ENCODE data around the gene DGKI. TPM values are rescaled to one million over a fixed set of nuclear protein-coding genes. Genes with fewer than 3 reads are reported as not detected.

Gene DGKI
- total and polyA plus RNA-seq, 2 experiments from 2014 or later: 0.16 to 1.0 TPM

DNA sequence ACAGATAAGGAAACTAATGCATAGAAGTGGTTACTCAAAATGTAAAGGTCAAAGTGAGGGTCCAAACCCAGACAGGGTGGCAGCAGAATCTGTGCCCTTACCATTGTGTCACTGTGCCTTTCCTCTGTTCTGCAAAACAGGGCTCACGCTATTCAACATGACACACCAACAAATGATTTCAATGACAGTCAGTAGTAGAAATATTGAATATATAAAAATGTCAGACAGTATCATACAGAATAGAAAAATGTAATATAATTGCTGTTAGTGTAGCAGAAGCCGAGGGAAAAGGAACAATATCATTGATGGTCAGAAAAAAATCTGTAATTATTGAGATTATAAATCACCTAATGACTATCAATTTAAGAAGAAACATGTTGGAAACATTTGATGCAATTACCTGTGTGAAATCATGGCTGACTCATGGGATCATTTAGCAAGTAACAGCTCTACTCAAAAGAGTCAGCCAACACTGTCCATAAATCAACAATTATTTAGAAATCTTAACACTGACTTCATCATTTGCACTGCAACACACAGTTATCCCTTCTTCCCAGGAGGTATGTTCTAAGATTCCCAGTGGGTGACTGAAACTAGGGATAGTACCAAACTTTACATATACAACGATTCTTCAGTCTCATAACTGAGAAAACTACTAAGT, 198.7 kb downstream of the DGKI start:
- no peaks in the 10 kb centered on the region for H4K20me1 ChIP-seq (replicated peaks; ENCODE audit: insufficient read depth)
- no peak overlapping the region for H3K27ac Mint-ChIP-seq
- H3K27me3 Mint-ChIP-seq (ENCODE audit: insufficient read depth, low read depth, poor library complexity): no peaks in the 10 kb centered on the region
- no peaks in the 10 kb centered on the region for H3K79me2 ChIP-seq (replicated peaks; ENCODE audit: insufficient read depth)
- no peak overlapping the region for H2AFZ ChIP-seq
- H3K4me1 ChIP-seq (ENCODE audit: insufficient read depth): 0 out of 2 replicates have a peak, but pooled peaks cover 11% of the 10 kb centered on the region
- H3F3A ChIP-seq (replicated peaks; ENCODE audit: low read depth): no peaks in the 10 kb centered on the region
- H3K9me2 ChIP-seq (ENCODE audit: insufficient read depth): peaks cover 10% of the 10 kb centered on the region; the same call in 1 of the 2 replicates
- peaks cover 9% of the 10 kb centered on the region for H3K4me1 Mint-ChIP-seq
- ATAC-seq (no peak), DNase-seq (ENCODE audit: low spot score) (no peak)
- H3K36me3 ChIP-seq (ENCODE audit: insufficient read depth): no peaks in the 10 kb centered on the region
- no peak overlapping the region; the same call in 1 of the 2 replicates for H3K4me2 ChIP-seq
- no peak for TF ChIP-seq POLR2AphosphoS5 (IDR thresholded peaks at IDR 0.05; ENCODE audit: low read depth)
- no peak for TF ChIP-seq ZNF114 (CRISPR knock-in tag; IDR thresholded peaks at IDR 0.05)
- TF ChIP-seq EZH2phosphoT487 (IDR thresholded peaks at IDR 0.05; ENCODE audit: unreplicated experiment): no peak
- TF ChIP-seq ZNF331 (CRISPR knock-in tag; IDR thresholded peaks at IDR 0.05; ENCODE audit: low read depth): no peak
- TF ChIP-seq, protein P1, sequence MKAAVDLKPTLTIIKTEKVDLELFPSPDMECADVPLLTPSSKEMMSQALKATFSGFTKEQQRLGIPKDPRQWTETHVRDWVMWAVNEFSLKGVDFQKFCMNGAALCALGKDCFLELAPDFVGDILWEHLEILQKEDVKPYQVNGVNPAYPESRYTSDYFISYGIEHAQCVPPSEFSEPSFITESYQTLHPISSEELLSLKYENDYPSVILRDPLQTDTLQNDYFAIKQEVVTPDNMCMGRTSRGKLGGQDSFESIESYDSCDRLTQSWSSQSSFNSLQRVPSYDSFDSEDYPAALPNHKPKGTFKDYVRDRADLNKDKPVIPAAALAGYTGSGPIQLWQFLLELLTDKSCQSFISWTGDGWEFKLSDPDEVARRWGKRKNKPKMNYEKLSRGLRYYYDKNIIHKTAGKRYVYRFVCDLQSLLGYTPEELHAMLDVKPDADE (IDR thresholded peaks at IDR 0.05): no peak
- TF ChIP-seq STAT1 (IDR thresholded peaks at IDR 0.05; ENCODE audit: unreplicated experiment): no peak
- TF ChIP-seq, protein P2, sequence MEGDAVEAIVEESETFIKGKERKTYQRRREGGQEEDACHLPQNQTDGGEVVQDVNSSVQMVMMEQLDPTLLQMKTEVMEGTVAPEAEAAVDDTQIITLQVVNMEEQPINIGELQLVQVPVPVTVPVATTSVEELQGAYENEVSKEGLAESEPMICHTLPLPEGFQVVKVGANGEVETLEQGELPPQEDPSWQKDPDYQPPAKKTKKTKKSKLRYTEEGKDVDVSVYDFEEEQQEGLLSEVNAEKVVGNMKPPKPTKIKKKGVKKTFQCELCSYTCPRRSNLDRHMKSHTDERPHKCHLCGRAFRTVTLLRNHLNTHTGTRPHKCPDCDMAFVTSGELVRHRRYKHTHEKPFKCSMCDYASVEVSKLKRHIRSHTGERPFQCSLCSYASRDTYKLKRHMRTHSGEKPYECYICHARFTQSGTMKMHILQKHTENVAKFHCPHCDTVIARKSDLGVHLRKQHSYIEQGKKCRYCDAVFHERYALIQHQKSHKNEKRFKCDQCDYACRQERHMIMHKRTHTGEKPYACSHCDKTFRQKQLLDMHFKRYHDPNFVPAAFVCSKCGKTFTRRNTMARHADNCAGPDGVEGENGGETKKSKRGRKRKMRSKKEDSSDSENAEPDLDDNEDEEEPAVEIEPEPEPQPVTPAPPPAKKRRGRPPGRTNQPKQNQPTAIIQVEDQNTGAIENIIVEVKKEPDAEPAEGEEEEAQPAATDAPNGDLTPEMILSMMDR (conservative IDR thresholded peaks at IDR 0.05; ENCODE audit: low read depth in 2 of 2): no peak
- TF ChIP-seq, protein P3, sequence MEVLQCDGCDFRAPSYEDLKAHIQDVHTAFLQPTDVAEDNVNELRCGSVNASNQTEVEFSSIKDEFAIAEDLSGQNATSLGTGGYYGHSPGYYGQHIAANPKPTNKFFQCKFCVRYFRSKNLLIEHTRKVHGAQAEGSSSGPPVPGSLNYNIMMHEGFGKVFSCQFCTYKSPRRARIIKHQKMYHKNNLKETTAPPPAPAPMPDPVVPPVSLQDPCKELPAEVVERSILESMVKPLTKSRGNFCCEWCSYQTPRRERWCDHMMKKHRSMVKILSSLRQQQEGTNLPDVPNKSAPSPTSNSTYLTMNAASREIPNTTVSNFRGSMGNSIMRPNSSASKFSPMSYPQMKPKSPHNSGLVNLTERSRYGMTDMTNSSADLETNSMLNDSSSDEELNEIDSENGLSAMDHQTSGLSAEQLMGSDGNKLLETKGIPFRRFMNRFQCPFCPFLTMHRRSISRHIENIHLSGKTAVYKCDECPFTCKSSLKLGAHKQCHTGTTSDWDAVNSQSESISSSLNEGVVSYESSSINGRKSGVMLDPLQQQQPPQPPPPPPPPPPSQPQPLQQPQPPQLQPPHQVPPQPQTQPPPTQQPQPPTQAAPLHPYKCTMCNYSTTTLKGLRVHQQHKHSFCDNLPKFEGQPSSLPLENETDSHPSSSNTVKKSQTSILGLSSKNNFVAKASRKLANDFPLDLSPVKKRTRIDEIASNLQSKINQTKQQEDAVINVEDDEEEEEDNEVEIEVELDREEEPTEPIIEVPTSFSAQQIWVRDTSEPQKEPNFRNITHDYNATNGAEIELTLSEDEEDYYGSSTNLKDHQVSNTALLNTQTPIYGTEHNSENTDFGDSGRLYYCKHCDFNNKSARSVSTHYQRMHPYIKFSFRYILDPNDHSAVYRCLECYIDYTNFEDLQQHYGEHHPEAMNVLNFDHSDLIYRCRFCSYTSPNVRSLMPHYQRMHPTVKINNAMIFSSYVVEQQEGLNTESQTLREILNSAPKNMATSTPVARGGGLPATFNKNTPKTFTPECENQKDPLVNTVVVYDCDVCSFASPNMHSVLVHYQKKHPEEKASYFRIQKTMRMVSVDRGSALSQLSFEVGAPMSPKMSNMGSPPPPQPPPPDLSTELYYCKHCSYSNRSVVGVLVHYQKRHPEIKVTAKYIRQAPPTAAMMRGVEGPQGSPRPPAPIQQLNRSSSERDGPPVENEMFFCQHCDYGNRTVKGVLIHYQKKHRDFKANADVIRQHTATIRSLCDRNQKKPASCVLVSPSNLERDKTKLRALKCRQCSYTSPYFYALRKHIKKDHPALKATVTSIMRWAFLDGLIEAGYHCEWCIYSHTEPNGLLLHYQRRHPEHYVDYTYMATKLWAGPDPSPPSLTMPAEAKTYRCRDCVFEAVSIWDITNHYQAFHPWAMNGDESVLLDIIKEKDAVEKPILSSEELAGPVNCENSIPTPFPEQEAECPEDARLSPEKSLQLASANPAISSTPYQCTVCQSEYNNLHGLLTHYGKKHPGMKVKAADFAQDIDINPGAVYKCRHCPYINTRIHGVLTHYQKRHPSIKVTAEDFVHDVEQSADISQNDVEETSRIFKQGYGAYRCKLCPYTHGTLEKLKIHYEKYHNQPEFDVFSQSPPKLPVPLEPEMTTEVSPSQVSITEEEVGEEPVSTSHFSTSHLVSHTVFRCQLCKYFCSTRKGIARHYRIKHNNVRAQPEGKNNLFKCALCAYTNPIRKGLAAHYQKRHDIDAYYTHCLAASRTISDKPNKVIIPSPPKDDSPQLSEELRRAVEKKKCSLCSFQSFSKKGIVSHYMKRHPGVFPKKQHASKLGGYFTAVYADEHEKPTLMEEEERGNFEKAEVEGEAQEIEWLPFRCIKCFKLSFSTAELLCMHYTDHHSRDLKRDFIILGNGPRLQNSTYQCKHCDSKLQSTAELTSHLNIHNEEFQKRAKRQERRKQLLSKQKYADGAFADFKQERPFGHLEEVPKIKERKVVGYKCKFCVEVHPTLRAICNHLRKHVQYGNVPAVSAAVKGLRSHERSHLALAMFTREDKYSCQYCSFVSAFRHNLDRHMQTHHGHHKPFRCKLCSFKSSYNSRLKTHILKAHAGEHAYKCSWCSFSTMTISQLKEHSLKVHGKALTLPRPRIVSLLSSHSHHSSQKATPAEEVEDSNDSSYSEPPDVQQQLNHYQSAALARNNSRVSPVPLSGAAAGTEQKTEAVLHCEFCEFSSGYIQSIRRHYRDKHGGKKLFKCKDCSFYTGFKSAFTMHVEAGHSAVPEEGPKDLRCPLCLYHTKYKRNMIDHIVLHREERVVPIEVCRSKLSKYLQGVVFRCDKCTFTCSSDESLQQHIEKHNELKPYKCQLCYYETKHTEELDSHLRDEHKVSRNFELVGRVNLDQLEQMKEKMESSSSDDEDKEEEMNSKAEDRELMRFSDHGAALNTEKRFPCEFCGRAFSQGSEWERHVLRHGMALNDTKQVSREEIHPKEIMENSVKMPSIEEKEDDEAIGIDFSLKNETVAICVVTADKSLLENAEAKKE (CRISPR knock-in tag; IDR thresholded peaks at IDR 0.05): no peak
- no peak for TF ChIP-seq EZH2 (IDR thresholded peaks at IDR 0.05; ENCODE audit: low read depth, unreplicated experiment)
- TF ChIP-seq, protein P4, sequence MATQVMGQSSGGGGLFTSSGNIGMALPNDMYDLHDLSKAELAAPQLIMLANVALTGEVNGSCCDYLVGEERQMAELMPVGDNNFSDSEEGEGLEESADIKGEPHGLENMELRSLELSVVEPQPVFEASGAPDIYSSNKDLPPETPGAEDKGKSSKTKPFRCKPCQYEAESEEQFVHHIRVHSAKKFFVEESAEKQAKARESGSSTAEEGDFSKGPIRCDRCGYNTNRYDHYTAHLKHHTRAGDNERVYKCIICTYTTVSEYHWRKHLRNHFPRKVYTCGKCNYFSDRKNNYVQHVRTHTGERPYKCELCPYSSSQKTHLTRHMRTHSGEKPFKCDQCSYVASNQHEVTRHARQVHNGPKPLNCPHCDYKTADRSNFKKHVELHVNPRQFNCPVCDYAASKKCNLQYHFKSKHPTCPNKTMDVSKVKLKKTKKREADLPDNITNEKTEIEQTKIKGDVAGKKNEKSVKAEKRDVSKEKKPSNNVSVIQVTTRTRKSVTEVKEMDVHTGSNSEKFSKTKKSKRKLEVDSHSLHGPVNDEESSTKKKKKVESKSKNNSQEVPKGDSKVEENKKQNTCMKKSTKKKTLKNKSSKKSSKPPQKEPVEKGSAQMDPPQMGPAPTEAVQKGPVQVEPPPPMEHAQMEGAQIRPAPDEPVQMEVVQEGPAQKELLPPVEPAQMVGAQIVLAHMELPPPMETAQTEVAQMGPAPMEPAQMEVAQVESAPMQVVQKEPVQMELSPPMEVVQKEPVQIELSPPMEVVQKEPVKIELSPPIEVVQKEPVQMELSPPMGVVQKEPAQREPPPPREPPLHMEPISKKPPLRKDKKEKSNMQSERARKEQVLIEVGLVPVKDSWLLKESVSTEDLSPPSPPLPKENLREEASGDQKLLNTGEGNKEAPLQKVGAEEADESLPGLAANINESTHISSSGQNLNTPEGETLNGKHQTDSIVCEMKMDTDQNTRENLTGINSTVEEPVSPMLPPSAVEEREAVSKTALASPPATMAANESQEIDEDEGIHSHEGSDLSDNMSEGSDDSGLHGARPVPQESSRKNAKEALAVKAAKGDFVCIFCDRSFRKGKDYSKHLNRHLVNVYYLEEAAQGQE (IDR thresholded peaks at IDR 0.05; ENCODE audit: unreplicated experiment): no peak
- no peak for TF ChIP-seq JUNB (IDR thresholded peaks at IDR 0.05; ENCODE audit: unreplicated experiment)
- TF ChIP-seq CREB1 (CRISPR knock-in tag; IDR thresholded peaks at IDR 0.05; ENCODE audit: low read depth): no peak
- TF ChIP-seq NANOG (IDR thresholded peaks at IDR 0.05; ENCODE audit: borderline replicate concordance): no peak
- H3K4me3 ChIP-seq: no peak overlapping the region
- H3K36me3 Mint-ChIP-seq (ENCODE audit: low read depth): no peaks in the 10 kb centered on the region
- no peaks in the 10 kb centered on the region for H3K9me3 Mint-ChIP-seq
- no peak overlapping the region for H3K27ac ChIP-seq (ENCODE audit: low read depth)
- no peaks in the 10 kb centered on the region for H3K27me3 ChIP-seq (ENCODE audit: insufficient read depth)
- no peak overlapping the region for H3K4me3 Mint-ChIP-seq

Data from GM23338 (cell line).